T-helper 2 cell treated with Interferon-gamma antibody and Interleukin-4, amounts not matched to agents 100 ng/mL and 5 ng/mL, for 36 hours (primary cell): Measurements from ENCODE around the gene PROM1. TPM values are rescaled to one million over a fixed set of nuclear protein-coding genes. Genes with fewer than 3 reads are reported as not detected.

ENCODE experiments used
- intact Hi-C: fragments of 100-400 bp; cut with micrococcal nuclease; formaldehyde crosslinking; loops from one replicate; pipeline ENCODE4 v1.15.1; 2023
- total RNA-seq: library from RNA; stranded (reverse); gene quantifications from 2 replicates; pipeline ENCODE4 v1.2.3, GENCODE V29; 2022

The PROM1 gene
- total RNA-seq, 1 donor from 2014 or later, result not detected

GRCh38 chr4:16067515-16067914 lies 16.3 kb downstream of the PROM1 start:
- intact Hi-C loops, result no loop called here

GRCh38 chr4:16066586-16067128 lies 17.2 kb downstream of the PROM1 start:
- intact Hi-C loops, result no loop called here

- intact Hi-C loops, result no loop called here
These were observed 18.8 kb downstream of the PROM1 start for GRCh38 chr4:16065066-16065465.

GRCh38 chr4:16062601-16063000 lies 21.2 kb downstream of the PROM1 start:
- intact Hi-C loops, result no loop called here

- intact Hi-C loops, result no loop called here
These were observed 27.0 kb downstream of the PROM1 start for GRCh38 chr4:16056681-16057385.

GRCh38 chr4:16055873-16056272 lies 27.9 kb downstream of the PROM1 start:
- intact Hi-C loops, result no loop called here

- intact Hi-C loops, result no loop called here
These were observed 28.4 kb downstream of the PROM1 start for GRCh38 chr4:16055471-16055870.

- intact Hi-C loops, result no loop called here
These were observed 30.9 kb downstream of the PROM1 start for GRCh38 chr4:16052939-16053338.

GRCh38 chr4:16051980-16052379 lies 31.8 kb downstream of the PROM1 start:
- intact Hi-C loops, result no loop called here

- intact Hi-C loops, result no loop called here
These were observed 32.7 kb downstream of the PROM1 start for GRCh38 chr4:16051132-16051531.

GRCh38 chr4:16050669-16051068 lies 33.2 kb downstream of the PROM1 start:
- intact Hi-C loops, result no loop called here

- intact Hi-C loops, result no loop called here
These were observed 35.0 kb downstream of the PROM1 start for GRCh38 chr4:16048619-16049419.

GRCh38 chr4:16045687-16046086 lies 38.1 kb downstream of the PROM1 start:
- intact Hi-C loops, result no loop called here

- intact Hi-C loops, result no loop called here
These were observed 40.0 kb downstream of the PROM1 start for GRCh38 chr4:16043642-16044498.

GRCh38 chr4:16039139-16039538 lies 44.7 kb downstream of the PROM1 start:
- intact Hi-C loops, result no loop called here

GRCh38 chr4:16037901-16038300 lies 45.9 kb downstream of the PROM1 start:
- intact Hi-C loops, result no loop called here

GRCh38 chr4:16035843-16036242 lies 48.0 kb downstream of the PROM1 start:
- intact Hi-C loops, result no loop called here

- intact Hi-C loops, result no loop called here
These were observed 49.6 kb downstream of the PROM1 start for GRCh38 chr4:16034010-16034748.

- intact Hi-C loops, result no loop called here
These were observed 51.4 kb downstream of the PROM1 start for GRCh38 chr4:16032396-16032770.

- intact Hi-C loops, result no loop called here
These were observed 52.1 kb downstream of the PROM1 start for GRCh38 chr4:16031546-16032395.
